Loucy (cell line): ENCODE results near the gene VPS9D1.

Source experiments
- CTCF ChIP-seq: fragments of 200-600 bp; sonication (generic); conservative IDR thresholded peaks from 2 replicates; pipeline ENCODE4 v1.5.1; 2014; ENCODE audit warnings: mild to moderate bottlenecking, antibody characterized with exemption, low read length
- EZH2phosphoT487 ChIP-seq: fragments of 200-600 bp; IDR thresholded peaks from 2 replicates; pipeline ENCODE4 v1.6.1; 2018; ENCODE audit warnings: antibody characterized with exemption, mild to moderate bottlenecking, moderate library complexity, borderline replicate concordance

DNA sequence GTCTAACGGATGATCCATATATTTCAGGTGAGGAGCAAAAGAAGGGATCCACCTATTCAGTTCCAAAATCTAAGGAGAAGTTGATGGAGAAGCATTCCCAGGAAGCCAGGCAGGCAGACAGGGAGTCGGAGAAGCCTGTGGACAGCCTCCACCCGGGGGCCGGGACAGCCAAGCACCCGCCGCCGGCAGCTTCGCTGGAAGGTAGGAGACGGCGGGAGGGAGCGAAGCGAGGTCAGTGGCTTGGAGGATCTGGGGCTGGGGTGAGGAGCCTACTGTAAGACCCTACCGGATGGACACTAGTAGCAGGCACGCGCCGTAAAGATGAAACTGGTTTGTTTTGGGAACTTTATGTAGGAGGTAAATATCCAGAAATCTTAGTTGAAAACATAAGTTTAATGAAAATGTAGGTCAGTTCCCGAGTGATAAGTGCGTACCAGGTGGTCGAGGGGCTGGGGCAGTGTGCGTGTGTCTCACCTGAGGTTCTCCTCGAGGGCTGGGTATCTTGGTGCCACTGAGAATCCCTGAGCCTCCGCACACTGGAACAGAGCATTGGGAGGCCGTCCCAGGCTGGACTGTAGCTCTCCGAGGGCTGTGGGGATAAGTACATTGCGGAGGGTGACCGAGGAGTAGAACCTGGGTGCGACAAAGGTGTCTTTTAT lies 62.3 kb downstream of the VPS9D1 start:
- TF ChIP-seq CTCF (no peak), EZH2phosphoT487 (no peak)
